GM21528 (cell line): ENCODE results near the gene ATP2C1.

ENCODE experiments used
- ATAC-seq: cut with Tn5 transposase; IDR thresholded peaks from one replicate; pipeline ENCODE4 v1.9.1; 2021; ENCODE audit warnings: mild to moderate bottlenecking, moderate library complexity; ENCODE audit not compliant: unreplicated experiment, low FRiP score

Gene ATP2C1

GRCh38 chr3:130894130-130894985, 474 bp downstream of the ATP2C1 start:
- peak; percentile 26 for ATAC-seq

- no peak for ATAC-seq
Measured at GRCh38 chr3:130894986-130895280, 1.0 kb downstream of the ATP2C1 start.

GRCh38 chr3:130895690-130896488, 2.0 kb downstream of the ATP2C1 start:
- ATAC-seq = no peak

DNA sequence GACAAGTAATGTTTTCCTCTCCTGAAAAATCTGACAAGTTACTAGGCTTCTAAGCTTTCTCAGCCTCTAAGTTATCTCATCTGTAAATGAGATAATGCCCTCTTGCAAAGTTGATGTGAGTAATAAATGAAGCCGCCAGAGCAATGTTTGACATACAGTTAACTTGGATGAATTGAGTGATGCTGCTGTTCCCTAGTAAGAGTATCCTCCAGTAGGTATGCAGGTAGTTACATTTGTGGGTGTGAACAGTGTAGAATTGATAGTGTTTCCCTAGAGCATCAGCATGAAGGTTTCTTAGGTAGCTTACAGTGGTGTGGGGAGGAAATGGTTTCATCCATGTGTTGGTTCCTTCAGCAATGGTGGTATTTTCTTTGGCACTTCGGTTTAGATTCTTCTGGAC, 3.4 kb downstream of the ATP2C1 start:
- no peak for ATAC-seq

- no peak for ATAC-seq
Measured at GRCh38 chr3:130900959-130901358, 7.1 kb downstream of the ATP2C1 start.

GRCh38 chr3:130901463-130902204, 7.8 kb downstream of the ATP2C1 start:
- no peak for ATAC-seq

DNA sequence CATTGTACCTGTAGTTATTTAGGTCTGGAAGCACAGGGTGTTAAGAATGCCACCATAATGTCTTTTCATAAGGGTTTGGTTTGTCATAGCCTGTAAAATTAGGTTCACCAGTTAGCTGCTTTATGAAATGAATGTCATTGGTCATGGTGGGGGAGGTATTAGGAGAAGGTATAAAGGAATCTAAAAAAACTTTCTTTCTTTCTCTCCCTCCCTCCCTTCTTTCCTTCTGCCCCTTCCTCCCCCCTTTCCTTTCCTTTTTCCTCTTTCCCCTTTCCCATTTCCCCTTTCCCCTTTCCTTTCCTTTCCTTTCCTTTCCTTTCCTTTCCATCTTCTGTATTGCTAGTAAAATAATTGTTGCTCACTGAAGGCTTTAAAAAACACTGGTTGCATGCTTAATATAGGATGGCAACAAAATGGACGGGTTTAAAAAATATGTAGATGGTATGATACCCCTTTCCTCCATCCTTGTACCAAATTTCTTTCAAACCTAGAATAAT, 9.6 kb downstream of the ATP2C1 start:
- ATAC-seq = no peak

- no peak for ATAC-seq
Measured at GRCh38 chr3:130904491-130904890, 10.6 kb downstream of the ATP2C1 start.

- ATAC-seq = no peak
Measured at GRCh38 chr3:130905551-130905950, 11.7 kb downstream of the ATP2C1 start.

- ATAC-seq = no peak
Measured at GRCh38 chr3:130906374-130906995, 12.6 kb downstream of the ATP2C1 start.

GRCh38 chr3:130907500-130907899, 13.6 kb downstream of the ATP2C1 start:
- no peak for ATAC-seq

DNA sequence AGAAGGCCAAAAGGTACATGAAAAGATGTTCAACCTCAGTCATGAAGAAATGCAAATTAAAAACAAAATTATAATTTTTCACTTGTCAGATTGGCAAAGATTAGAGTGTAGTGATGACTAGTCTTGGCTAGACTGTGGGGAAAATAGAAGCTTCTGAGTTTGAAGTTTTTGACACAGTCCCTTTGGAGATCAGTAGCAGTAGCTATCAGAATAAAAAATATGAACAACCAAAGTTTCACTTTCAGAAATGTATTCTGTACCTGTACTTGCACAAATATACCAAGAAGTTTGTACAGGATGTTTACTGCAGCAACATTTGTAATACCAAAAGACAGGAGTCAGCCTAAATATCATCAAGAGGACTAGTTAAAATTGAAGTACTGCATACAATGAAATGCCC, 14.1 kb downstream of the ATP2C1 start:
- ATAC-seq = no peak

DNA sequence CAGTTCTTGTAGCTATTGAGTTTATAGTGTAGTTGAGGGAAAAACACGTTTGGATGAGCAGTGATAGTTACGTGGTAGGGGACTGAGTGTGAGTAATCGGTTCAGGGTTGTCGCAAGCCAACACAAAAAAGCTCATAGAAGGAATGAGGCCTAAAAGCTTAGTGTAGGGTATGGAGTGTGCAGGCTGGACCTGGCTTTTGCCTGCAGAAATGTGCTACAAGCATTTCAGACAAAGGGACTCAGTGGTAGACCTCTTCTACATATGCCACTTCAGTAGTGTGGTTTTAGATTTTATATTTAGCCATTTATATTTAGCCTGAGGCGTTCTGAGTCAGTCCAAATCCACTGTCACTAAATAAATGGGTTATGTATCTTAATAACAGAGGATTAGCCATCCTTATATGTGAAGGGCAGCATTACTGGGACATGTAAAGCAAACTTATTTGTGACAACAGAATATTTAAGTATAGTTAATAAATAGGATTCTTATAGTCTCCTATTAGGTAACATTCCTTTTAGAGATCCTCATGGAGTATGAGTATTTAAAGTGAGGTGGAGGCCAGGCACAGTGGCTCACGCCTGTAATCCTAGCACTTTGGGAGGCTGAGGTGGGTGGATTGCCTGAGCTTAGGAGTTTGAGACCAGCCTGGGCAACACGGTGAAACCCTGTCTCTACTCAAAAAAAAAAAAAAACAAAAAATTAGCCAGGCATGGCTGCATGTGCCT, 21.8 kb downstream of the ATP2C1 start:
- ATAC-seq = no peak

DNA sequence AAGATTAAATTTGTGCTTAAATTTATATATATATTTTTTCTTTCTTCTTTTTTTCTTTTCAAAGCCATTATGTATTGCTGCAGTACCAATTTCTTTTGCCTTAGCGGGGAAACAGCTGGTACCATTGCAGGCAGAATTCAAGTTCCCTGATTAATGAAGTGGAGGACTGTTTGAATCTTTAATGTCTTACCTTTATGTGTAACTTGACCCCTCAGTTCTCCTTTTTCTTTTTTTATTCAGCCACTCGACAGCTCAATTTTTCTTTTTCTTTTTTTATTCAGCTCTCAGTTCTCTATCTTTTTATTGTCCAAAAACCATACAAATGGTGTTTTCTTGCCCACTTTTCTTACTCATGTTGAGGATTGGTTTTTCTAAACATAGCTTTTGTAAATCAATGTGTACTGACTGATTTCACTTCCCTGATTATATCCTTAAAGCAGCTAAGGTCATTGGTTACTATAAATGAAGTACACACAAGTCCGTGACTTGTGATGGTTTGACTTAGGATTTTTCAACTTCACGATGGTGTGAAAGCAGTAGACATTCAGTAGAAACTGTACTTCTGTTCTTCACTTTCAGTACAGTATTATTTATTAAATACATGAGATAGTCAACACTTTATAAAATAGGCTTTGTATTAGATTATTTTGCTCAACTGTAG, 22.8 kb downstream of the ATP2C1 start:
- peak; percentile 78 for ATAC-seq

DNA sequence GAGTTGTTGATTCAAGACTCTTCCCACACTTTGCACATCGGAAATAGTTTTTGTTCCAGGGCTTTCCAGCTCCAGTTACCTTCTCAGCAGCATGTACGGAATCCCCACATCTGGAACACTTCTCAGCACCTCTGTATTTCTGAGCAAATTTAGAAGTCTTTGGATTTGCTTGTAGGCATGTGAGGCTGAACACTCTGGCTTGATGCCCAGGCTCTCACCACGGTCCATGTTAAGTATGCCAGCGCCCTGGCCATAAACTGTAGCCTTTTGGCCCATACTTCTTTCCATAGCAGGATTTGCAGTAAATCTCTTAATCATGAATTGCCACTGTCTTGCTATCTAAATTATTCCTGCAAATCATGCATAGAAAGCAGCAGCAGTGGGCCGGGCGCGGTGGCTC, 24.4 kb downstream of the ATP2C1 start:
- ATAC-seq = no peak

DNA sequence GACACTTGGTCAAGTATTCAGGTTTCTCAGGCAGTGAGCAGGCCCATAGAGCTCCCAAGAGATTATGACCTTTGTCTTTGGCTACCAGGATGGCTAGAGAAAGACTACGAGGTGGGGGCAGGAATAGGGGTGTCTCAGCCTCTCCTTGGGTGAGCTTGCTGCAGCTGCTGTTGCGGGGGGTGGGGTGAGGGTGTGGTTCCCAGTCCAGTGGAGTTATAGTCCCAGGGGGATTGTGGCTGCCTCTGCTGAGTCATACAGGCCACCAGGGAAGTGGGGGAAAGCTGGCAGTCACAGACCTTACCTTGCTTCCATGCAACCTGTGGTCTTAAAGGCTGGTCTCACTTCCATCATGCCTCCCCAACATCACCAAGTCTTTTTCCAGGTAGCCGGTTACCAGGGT, 31.7 kb downstream of the ATP2C1 start:
- ATAC-seq = peak; percentile 64

GRCh38 chr3:130926504-130926903, 32.6 kb downstream of the ATP2C1 start:
- no peak for ATAC-seq

- ATAC-seq = no peak
Measured at GRCh38 chr3:130929804-130930203, 35.9 kb downstream of the ATP2C1 start.

DNA sequence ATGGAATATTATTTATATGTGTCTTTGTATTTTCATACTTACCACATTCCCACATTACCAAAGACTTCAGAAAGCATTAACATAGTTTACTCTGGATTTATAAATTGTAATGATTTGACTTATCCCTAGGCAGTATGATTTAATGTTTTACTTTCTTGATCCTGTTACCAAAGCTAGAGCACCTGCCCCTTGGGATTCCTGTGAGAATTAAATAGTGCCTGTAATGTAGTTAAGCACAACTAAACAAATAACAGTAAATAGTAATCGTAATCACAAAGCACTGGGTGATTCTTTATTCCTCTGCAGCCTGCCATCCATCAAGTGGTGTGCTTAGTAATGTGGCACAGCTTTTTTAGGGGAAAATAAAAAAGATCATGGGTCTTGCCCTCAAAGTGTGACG, 39.1 kb downstream of the ATP2C1 start:
- ATAC-seq = no peak
